Choroid plexus epithelial cell (primary cell): Measurements from ENCODE around the gene ITGB7.

Experiments
- DNase-seq: peaks from one replicate; pipeline ENCODE4 v3.0.0-alpha.2; 2010; ENCODE audit warnings: low read depth
- H3K4me3 ChIP-seq: 2 replicates; pipeline ENCODE4 v1.5.1; 2011; ENCODE audit warnings: low read depth, mild to moderate bottlenecking, control low read depth, low read length, moderate library complexity
- CTCF ChIP-seq: conservative IDR thresholded peaks from 2 replicates; pipeline ENCODE4 v1.5.1; 2011; ENCODE audit warnings: low read depth, mild to moderate bottlenecking, control low read depth, inconsistent platforms, low read length, moderate library complexity

The ITGB7 gene

GRCh38 chr12:53159195-53159839 lies 47.7 kb downstream of the ITGB7 start:
- H3K4me3 ChIP-seq = no peak overlapping the region
- DNase-seq = peak; percentile 88
- TF ChIP-seq CTCF = peak; percentile 99

- no peak for TF ChIP-seq CTCF
- DNase-seq = no peak
- no peak overlapping the region for H3K4me3 ChIP-seq
Measured at GRCh38 chr12:53152390-53152789, 54.7 kb downstream of the ITGB7 start.

- no peak for TF ChIP-seq CTCF
- DNase-seq = no peak
- no peak overlapping the region for H3K4me3 ChIP-seq
Measured at GRCh38 chr12:53151039-53151438, 56.0 kb downstream of the ITGB7 start.

GRCh38 chr12:53147653-53148052 lies 59.4 kb downstream of the ITGB7 start:
- no peak for DNase-seq
- H3K4me3 ChIP-seq = no peak overlapping the region
- TF ChIP-seq CTCF = no peak

- DNase-seq = no peak
- H3K4me3 ChIP-seq = no peak overlapping the region
- no peak for TF ChIP-seq CTCF
Measured at GRCh38 chr12:53147181-53147580, 59.9 kb downstream of the ITGB7 start.

GRCh38 chr12:53145383-53146260 lies 61.4 kb downstream of the ITGB7 start:
- TF ChIP-seq CTCF = no peak

More at GRCh38 chr12:53145383-53146260, 61.4 kb downstream of the ITGB7 start:
- H3K4me3 ChIP-seq = no peak overlapping the region
- no peak for DNase-seq
